Neural progenitor cell (in vitro differentiated cells): ENCODE data around the gene DCAF8. TPM values are rescaled to one million over a fixed set of nuclear protein-coding genes. Genes with fewer than 3 reads are reported as not detected.

Source experiments
- DNase-seq: peaks from one replicate; pipeline ENCODE4 v3.0.0-alpha.2; 2016; ENCODE audit warnings: low spot score
- H2AFZ ChIP-seq: fragments of 200-600 bp; sonication (generic); replicated peaks from 2 replicates; pipeline ENCODE4 v1.6.1; 2016; ENCODE audit warnings: antibody characterized with exemption
- H3F3A ChIP-seq: fragments of 200-600 bp; sonication (generic); 2 replicates; pipeline ENCODE4 v1.6.1; 2016; ENCODE audit warnings: antibody characterized with exemption, low read depth
- H3K27ac ChIP-seq: fragments of 200-600 bp; sonication (generic); 2 replicates; pipeline ENCODE4 v1.5.1; 2016; ENCODE audit warnings: mild to moderate bottlenecking
- H3K27me3 ChIP-seq: fragments of 200-600 bp; sonication (generic); 2 replicates; pipeline ENCODE4 v1.6.1; 2016; ENCODE audit warnings: mild to moderate bottlenecking, moderate library complexity
- H3K36me3 ChIP-seq: fragments of 200-600 bp; sonication (generic); 2 replicates; pipeline ENCODE4 v1.5.1; 2016
- H3K4me1 ChIP-seq: fragments of 200-600 bp; sonication (generic); 2 replicates; pipeline ENCODE4 v1.6.1; 2016; ENCODE audit warnings: mixed run types
- H3K4me2 ChIP-seq: fragments of 200-600 bp; sonication (generic); 2 replicates; pipeline ENCODE4 v1.6.1; 2016
- H3K4me3 ChIP-seq: fragments of 200-600 bp; sonication (generic); 2 replicates; pipeline ENCODE4 v1.5.1; 2016
- H3K79me2 ChIP-seq: fragments of 200-600 bp; sonication (generic); 2 replicates; pipeline ENCODE4 v1.6.1; 2016; ENCODE audit warnings: low read depth
- H3K9ac ChIP-seq: fragments of 200-600 bp; sonication (generic); 2 replicates; pipeline ENCODE4 v1.6.1; 2016
- H3K9me3 ChIP-seq: fragments of 200-600 bp; sonication (generic); 2 replicates; pipeline ENCODE4 v1.5.1; 2016; ENCODE audit warnings: low read depth
- H4K20me1 ChIP-seq: fragments of 200-600 bp; sonication (generic); 2 replicates; pipeline ENCODE4 v1.6.1; 2016; ENCODE audit warnings: low read depth
- H3K27ac Mint-ChIP-seq: 3 replicates; pipeline ENCODE4 v1.8.0; 2021; ENCODE audit warnings: mixed read lengths
- H3K27me3 Mint-ChIP-seq: 2 replicates; pipeline ENCODE4 v1.8.0; 2022; ENCODE audit warnings: low read depth, mild to moderate bottlenecking, inconsistent platforms, moderate library complexity, mixed read lengths; ENCODE audit not compliant: insufficient read depth
- H3K36me3 Mint-ChIP-seq: 3 replicates; pipeline ENCODE4 v1.8.0; 2021; ENCODE audit warnings: mixed read lengths
- H3K4me1 Mint-ChIP-seq: 3 replicates; pipeline ENCODE4 v1.8.0; 2021; ENCODE audit warnings: mixed read lengths
- H3K4me3 Mint-ChIP-seq: 3 replicates; pipeline ENCODE4 v1.8.0; 2021; ENCODE audit warnings: mild to moderate bottlenecking, moderate library complexity, mixed read lengths
- H3K9me3 Mint-ChIP-seq: 3 replicates; pipeline ENCODE4 v1.8.0; 2020; ENCODE audit warnings: mixed read lengths
- CTCF ChIP-seq: fragments of 200-600 bp; sonication (generic); IDR thresholded peaks from 2 replicates; pipeline ENCODE4 v1.5.1; 2017; ENCODE audit warnings: antibody characterized with exemption, mild to moderate bottlenecking
- EZH2 ChIP-seq: fragments of 200-600 bp; sonication (generic); IDR thresholded peaks from 2 replicates; pipeline ENCODE4 v1.6.1; 2017; ENCODE audit warnings: antibody characterized with exemption, mild to moderate bottlenecking, moderate library complexity
- EZH2phosphoT487 ChIP-seq: fragments of 200-600 bp; sonication (generic); IDR thresholded peaks from 2 replicates; pipeline ENCODE4 v1.6.1; 2017; ENCODE audit warnings: antibody characterized with exemption
- total RNA-seq: library from RNA; depleted of rRNA; stranded (reverse); fragments of >200 nt; gene quantifications from 2 replicates; pipeline ENCODE4 v1.2.3, GENCODE V29; 2015; ENCODE audit warnings: low replicate concordance

DCAF8 gene
- total RNA-seq, 1 donor from 2014 or later, result 105 TPM

- H3K4me2 ChIP-seq, result no peak overlapping the region
- H2AFZ ChIP-seq, result no peak overlapping the region
- no peak overlapping the region for H3K27ac Mint-ChIP-seq
- H3K9me3 Mint-ChIP-seq, result no peaks in the 10 kb centered on the region
- DNase-seq, result no peak
- H4K20me1 ChIP-seq, result peaks cover 11% of the 10 kb centered on the region
- H3F3A ChIP-seq, result peaks cover 3% of the 10 kb centered on the region
- no peaks in the 10 kb centered on the region for H3K4me1 ChIP-seq
- no peaks in the 10 kb centered on the region for H3K9me3 ChIP-seq
- peaks cover 31% of the 10 kb centered on the region for H3K36me3 Mint-ChIP-seq
- no peak overlapping the region for H3K9ac ChIP-seq
- peaks cover 19% of the 10 kb centered on the region for H3K36me3 ChIP-seq
- no peaks in the 10 kb centered on the region for H3K27me3 ChIP-seq
- no peaks in the 10 kb centered on the region for H3K4me1 Mint-ChIP-seq
- no peaks in the 10 kb centered on the region for H3K79me2 ChIP-seq
- no peak overlapping the region for H3K4me3 ChIP-seq
- TF ChIP-seq EZH2phosphoT487, result no peak
- no peak for TF ChIP-seq EZH2
- no peak for TF ChIP-seq CTCF
- no peaks in the 10 kb centered on the region for H3K27me3 Mint-ChIP-seq
- H3K4me3 Mint-ChIP-seq, result no peak overlapping the region
- H3K27ac ChIP-seq, result no peak overlapping the region
Measured at GRCh38 chr1:160236806-160237205, 25.5 kb downstream of the DCAF8 start.

- Histone ChIP-seq H3K79me2 (no peaks in the 10 kb centered on the region), H3K27me3 (no peaks in the 10 kb centered on the region), H4K20me1 (peaks cover under 1% of the 10 kb centered on the region), H3F3A (peaks cover 3% of the 10 kb centered on the region), H3K9me3 (no peaks in the 10 kb centered on the region), H3K4me3 (no peak overlapping the region), H3K27ac (no peak overlapping the region), H3K4me2 (no peak overlapping the region), H2AFZ (no peak overlapping the region), H3K9ac (no peak overlapping the region), H3K36me3 (peaks cover 32% of the 10 kb centered on the region), H3K4me1 (no peaks in the 10 kb centered on the region)
- Mint-ChIP-seq H3K27ac (no peak overlapping the region), H3K36me3 (peaks cover 26% of the 10 kb centered on the region), H3K9me3 (no peaks in the 10 kb centered on the region), H3K27me3 (no peaks in the 10 kb centered on the region), H3K4me3 (no peak overlapping the region), H3K4me1 (no peaks in the 10 kb centered on the region)
- DNase-seq, result no peak
- TF ChIP-seq EZH2phosphoT487 (no peak), EZH2 (no peak), CTCF (no peak)
Measured at GRCh38 chr1:160232911-160233310, 29.4 kb downstream of the DCAF8 start.

GRCh38 chr1:160228431-160228830, 33.9 kb downstream of the DCAF8 start:
- H3K36me3 Mint-ChIP-seq, result peaks cover 30% of the 10 kb centered on the region
- Histone ChIP-seq H3K27me3 (no peaks in the 10 kb centered on the region), H3K4me2 (no peak overlapping the region), H3K36me3 (peaks cover 18% of the 10 kb centered on the region), H2AFZ (no peak overlapping the region), H3K4me1 (no peaks in the 10 kb centered on the region), H3F3A (no peaks in the 10 kb centered on the region), H3K9me3 (no peaks in the 10 kb centered on the region), H3K4me3 (no peak overlapping the region), H3K79me2 (no peaks in the 10 kb centered on the region), H4K20me1 (no peaks in the 10 kb centered on the region), H3K27ac (no peak overlapping the region), H3K9ac (no peak overlapping the region)
- no peak overlapping the region for H3K27ac Mint-ChIP-seq
- no peaks in the 10 kb centered on the region for H3K27me3 Mint-ChIP-seq
- no peaks in the 10 kb centered on the region for H3K9me3 Mint-ChIP-seq
- H3K4me3 Mint-ChIP-seq, result no peak overlapping the region
- no peak for TF ChIP-seq CTCF
- no peak for TF ChIP-seq EZH2phosphoT487
- no peak for TF ChIP-seq EZH2
- no peaks in the 10 kb centered on the region for H3K4me1 Mint-ChIP-seq
- no peak for DNase-seq
